Measurements from ENCODE around the gene LZTFL1.

Gene LZTFL1

DNA sequence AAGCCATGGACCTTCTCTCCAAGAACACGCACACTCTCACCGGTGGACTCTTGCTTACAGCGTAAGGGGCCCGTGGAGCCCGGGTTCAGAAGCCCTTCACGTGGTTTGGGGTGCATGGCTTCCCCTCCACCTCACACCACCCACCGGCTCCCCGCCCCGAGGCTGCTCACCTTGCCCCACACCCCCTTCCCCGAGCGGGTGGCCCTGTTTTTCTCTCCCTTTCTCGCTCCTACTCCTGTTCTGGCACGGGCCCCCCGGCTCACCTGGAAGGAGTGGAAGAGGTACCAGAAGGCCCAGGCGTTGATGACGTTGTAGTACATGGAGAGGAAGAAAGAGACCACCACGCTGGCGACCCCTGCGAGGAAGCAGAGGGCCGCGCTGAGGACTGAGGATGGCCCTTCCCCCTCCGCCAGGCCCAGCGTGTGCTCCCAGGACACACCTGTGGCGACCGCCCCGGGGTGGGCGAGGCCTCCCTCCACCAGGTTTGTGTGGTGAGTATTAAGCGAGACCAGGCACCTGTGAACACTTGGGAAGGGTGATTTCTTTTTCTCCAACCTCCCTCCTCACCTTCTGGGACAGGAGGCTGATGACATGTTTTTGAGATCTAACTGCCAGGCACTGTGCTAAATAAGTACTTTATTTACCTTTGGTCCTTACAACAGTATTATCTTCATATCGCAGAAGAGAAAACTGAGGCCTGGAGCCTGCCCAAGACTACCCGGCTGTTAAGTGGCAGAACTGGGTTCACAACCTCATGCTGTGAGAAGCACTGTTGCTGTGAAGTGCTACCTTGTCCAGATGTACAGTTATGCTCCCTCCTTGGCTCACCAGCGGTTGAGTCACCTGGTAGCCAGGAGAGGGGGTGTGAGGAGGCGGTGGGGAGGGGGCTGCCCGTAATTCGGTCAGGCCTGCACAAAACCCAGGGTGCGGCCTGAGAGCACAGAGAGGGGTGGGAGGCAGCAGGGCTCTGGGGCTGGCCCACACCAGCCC is 61.9 kb downstream of the LZTFL1 start:
- H3K27me3 ChIP-seq (ENCODE audit: control insufficient read depth, insufficient read depth, low read length) = peaks cover 68% of the 10 kb centered on the region

DNA sequence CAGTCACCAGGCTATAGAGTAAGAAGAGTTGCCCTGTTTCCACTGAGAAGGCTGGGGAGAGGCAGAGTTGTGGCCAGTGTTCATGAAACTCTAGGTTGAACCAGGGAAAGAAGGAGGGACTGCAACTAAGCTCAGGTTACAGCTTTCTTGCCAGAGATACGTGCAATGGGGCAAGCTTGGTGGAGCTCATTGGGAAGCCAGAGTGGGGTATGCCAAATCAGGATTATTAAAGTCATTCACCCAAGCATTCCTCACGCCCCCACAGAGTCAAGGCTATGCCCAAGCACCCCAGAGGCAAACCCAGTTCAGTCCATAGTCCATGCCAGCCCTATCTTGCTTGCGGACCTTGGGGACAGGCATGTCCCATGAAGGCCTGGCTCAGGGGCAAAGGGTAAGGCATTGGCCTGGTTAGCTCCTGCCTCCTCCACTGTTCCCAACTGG is 63.1 kb downstream of the LZTFL1 start:
- Histone ChIP-seq H3K9ac (ENCODE audit: low read depth, low read length) (no peak overlapping the region), H3K4me1 (ENCODE audit: control insufficient read depth, insufficient read depth, low read length) (no peaks in the 10 kb centered on the region), H3K27me3 (ENCODE audit: control insufficient read depth, insufficient read depth, low read length) (peaks cover 66% of the 10 kb centered on the region), H3K4me2 (ENCODE audit: low read length) (no peak overlapping the region), H3K4me3 (ENCODE audit: low read length) (no peak overlapping the region), H3K9me3 (replicated peaks; ENCODE audit: low read length) (no peaks in the 10 kb centered on the region), H3K36me3 (ENCODE audit: insufficient read depth, low read length) (no peaks in the 10 kb centered on the region)

More for the DNA sequence above, 61.9 kb downstream of the LZTFL1 start:
- no peaks in the 10 kb centered on the region for H3K4me1 ChIP-seq (ENCODE audit: control insufficient read depth, insufficient read depth, low read length)
- H3K4me2 ChIP-seq (ENCODE audit: low read length) = no peak overlapping the region
- H3K36me3 ChIP-seq (ENCODE audit: insufficient read depth, low read length) = no peaks in the 10 kb centered on the region
- H3K9ac ChIP-seq (ENCODE audit: low read depth, low read length) = no peak overlapping the region
- no peak overlapping the region for H3K4me3 ChIP-seq (ENCODE audit: low read length)
- no peaks in the 10 kb centered on the region for H3K9me3 ChIP-seq (replicated peaks; ENCODE audit: low read length)

DNA sequence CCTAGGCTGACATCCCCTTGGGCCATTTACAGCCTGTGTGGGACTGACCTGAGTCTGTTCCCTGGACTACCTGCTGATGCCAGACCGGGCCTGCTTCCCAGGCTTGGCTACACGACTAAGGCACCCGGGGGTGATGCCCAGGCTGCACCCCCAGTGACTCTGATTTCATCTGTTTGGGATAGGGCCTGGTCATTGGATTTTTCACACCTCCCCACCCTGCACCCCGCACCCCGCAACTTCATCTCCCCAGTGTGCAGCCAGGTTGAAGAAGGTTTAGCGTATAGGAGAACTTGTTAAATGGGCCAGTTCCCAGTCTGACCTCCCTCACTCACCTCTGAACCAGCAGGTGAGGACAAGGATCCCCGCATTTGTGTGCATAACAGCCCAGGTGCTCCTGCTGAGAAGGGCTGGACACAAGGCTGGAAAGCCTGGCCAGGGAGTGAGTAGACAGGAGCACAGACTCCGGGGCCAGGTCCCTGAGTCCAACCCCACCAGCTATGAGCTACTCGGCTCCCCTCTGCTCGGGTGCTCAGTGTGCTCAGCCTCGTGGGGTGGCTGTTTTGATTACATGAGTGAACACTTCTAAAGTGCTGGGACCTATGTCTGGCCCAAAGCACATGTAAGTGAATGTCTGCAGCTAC is 64.1 kb downstream of the LZTFL1 start:
- no peaks in the 10 kb centered on the region for H3K4me1 ChIP-seq (ENCODE audit: control insufficient read depth, insufficient read depth, low read length)
- H3K4me2 ChIP-seq (ENCODE audit: low read length) = no peak overlapping the region
- peaks cover 67% of the 10 kb centered on the region for H3K27me3 ChIP-seq (ENCODE audit: control insufficient read depth, insufficient read depth, low read length)
- H3K9me3 ChIP-seq (replicated peaks; ENCODE audit: low read length) = no peaks in the 10 kb centered on the region
- H3K9ac ChIP-seq (ENCODE audit: low read depth, low read length) = no peak overlapping the region
- H3K36me3 ChIP-seq (ENCODE audit: insufficient read depth, low read length) = no peaks in the 10 kb centered on the region
- no peak overlapping the region for H3K4me3 ChIP-seq (ENCODE audit: low read length)

DNA sequence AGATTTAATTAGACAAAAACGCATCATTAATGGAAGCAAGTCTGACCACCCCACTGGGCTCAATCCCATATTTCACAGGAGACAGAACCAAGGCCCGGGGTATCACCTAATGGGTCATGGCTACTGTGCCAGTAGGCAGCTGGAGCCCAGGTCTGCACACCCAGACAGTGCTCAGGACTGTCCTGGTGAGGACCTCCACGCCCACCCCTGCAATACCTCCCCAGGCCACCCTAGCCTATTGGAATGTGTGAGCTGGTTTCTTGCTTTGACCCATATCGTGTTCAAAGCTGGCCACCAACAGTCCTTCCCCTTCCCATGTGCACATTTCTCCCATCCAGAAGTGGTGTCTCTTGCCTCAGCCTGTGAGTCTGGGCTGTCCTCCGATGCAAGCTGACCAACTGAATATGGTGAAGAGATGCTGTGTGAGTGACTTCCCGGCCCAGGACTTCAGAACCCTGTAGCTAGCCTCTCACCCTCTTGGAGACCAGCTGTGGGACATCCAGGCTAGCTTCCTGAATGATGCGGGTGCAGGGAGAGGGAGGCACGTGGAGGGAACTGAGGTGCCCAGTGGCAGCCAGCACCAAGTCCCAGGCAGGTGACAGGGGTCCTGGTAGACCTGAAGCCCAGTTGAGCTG is 64.7 kb downstream of the LZTFL1 start:
- no peak overlapping the region for H3K9ac ChIP-seq (ENCODE audit: low read depth, low read length)
- H3K27me3 ChIP-seq (ENCODE audit: control insufficient read depth, insufficient read depth, low read length) = peaks cover 68% of the 10 kb centered on the region
- H3K4me2 ChIP-seq (ENCODE audit: low read length) = no peak overlapping the region

DNA sequence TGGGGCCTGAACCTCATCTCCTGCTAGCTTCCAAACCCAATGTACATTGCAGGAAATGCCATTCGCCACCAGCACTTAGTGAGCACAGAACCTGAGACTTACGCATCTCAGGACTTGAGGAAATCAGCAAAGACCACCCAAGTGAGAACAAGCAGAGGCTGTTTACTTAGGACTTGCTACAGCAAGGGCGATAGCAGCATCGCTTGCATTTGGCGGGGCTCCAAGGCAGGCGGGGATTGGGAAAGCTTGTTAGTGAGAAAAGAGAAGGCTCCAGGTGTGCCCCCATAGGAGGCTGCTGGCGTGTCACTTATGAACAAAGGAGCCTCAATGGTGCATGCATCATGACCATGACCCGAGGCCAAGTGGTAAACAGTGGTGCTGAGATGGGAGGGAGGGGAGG is 65.3 kb downstream of the LZTFL1 start:
- no peak overlapping the region for H3K9ac ChIP-seq (ENCODE audit: low read depth, low read length)
- no peak overlapping the region for H3K4me3 ChIP-seq (ENCODE audit: low read length)
- H3K4me2 ChIP-seq (ENCODE audit: low read length) = no peak overlapping the region
- peaks cover 69% of the 10 kb centered on the region for H3K27me3 ChIP-seq (ENCODE audit: control insufficient read depth, insufficient read depth, low read length)
- H3K36me3 ChIP-seq (ENCODE audit: insufficient read depth, low read length) = no peaks in the 10 kb centered on the region
- no peaks in the 10 kb centered on the region for H3K9me3 ChIP-seq (replicated peaks; ENCODE audit: low read length)
- no peaks in the 10 kb centered on the region for H3K4me1 ChIP-seq (ENCODE audit: control insufficient read depth, insufficient read depth, low read length)

More for the DNA sequence above, 64.7 kb downstream of the LZTFL1 start:
- H3K36me3 ChIP-seq (ENCODE audit: insufficient read depth, low read length) = no peaks in the 10 kb centered on the region
- no peaks in the 10 kb centered on the region for H3K4me1 ChIP-seq (ENCODE audit: control insufficient read depth, insufficient read depth, low read length)
- H3K9me3 ChIP-seq (replicated peaks; ENCODE audit: low read length) = no peaks in the 10 kb centered on the region
- no peak overlapping the region for H3K4me3 ChIP-seq (ENCODE audit: low read length)

DNA sequence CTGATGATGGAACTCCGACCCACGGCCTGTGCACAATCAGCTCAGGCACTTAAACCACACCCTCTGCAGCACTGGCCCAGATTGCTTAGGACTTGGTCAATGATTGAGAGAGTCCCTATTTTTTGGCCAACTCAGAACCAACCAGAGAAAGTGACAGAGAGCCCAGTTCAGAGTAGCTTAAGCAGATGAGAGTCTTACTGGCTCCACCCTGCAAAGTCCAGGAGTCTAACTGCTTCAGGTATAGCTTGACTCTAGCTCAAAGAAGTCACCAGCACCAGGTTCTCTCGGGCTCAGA is 65.7 kb downstream of the LZTFL1 start:
- Histone ChIP-seq H3K4me3 (ENCODE audit: low read length) (no peak overlapping the region), H3K4me2 (ENCODE audit: low read length) (no peak overlapping the region), H3K36me3 (ENCODE audit: insufficient read depth, low read length) (no peaks in the 10 kb centered on the region), H3K4me1 (ENCODE audit: control insufficient read depth, insufficient read depth, low read length) (no peaks in the 10 kb centered on the region), H3K9me3 (replicated peaks; ENCODE audit: low read length) (no peaks in the 10 kb centered on the region), H3K9ac (ENCODE audit: low read depth, low read length) (no peak overlapping the region), H3K27me3 (ENCODE audit: control insufficient read depth, insufficient read depth, low read length) (peaks cover 69% of the 10 kb centered on the region)

DNA sequence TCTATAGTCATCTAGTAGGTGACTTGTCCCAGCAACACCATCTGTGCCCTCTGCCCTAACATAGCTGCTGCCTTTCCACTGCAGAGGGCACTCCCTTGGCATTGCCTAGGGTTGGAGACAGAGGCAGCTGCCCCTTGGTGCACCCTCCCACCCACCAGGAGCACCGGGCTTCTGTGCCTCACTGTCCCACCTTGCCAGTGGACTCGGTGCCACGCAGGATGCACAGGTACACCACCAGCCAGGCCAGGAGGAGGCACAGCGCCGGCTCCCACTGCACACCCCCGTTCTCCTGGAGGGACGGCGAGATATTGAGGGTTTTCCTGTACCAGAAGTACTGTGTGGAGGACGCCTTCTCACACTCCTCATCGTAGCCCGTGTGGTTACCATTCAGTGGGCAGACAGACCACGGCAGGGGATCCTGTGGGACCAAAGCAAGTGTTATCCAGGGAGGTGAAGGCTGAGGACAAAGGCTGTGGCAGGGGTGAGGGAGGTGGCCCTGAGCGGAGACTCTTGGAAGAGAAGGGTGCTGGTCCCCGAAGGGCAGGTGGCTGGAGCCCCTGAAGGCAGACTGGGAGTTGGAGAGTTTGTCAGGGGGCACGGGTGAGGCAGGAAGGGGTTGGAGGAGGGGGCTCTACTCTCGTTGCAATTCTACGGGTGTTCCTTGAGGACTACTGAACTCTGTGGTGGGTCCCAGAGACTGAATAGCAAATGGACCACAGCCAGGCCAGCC is 66.2 kb downstream of the LZTFL1 start:
- Histone ChIP-seq H3K36me3 (ENCODE audit: insufficient read depth, low read length) (no peaks in the 10 kb centered on the region), H3K4me2 (ENCODE audit: low read length) (no peak overlapping the region), H3K27me3 (ENCODE audit: control insufficient read depth, insufficient read depth, low read length) (peaks cover 73% of the 10 kb centered on the region), H3K4me3 (ENCODE audit: low read length) (no peak overlapping the region), H3K4me1 (ENCODE audit: control insufficient read depth, insufficient read depth, low read length) (no peaks in the 10 kb centered on the region), H3K9me3 (replicated peaks; ENCODE audit: low read length) (no peaks in the 10 kb centered on the region), H3K9ac (ENCODE audit: low read depth, low read length) (no peak overlapping the region)

DNA sequence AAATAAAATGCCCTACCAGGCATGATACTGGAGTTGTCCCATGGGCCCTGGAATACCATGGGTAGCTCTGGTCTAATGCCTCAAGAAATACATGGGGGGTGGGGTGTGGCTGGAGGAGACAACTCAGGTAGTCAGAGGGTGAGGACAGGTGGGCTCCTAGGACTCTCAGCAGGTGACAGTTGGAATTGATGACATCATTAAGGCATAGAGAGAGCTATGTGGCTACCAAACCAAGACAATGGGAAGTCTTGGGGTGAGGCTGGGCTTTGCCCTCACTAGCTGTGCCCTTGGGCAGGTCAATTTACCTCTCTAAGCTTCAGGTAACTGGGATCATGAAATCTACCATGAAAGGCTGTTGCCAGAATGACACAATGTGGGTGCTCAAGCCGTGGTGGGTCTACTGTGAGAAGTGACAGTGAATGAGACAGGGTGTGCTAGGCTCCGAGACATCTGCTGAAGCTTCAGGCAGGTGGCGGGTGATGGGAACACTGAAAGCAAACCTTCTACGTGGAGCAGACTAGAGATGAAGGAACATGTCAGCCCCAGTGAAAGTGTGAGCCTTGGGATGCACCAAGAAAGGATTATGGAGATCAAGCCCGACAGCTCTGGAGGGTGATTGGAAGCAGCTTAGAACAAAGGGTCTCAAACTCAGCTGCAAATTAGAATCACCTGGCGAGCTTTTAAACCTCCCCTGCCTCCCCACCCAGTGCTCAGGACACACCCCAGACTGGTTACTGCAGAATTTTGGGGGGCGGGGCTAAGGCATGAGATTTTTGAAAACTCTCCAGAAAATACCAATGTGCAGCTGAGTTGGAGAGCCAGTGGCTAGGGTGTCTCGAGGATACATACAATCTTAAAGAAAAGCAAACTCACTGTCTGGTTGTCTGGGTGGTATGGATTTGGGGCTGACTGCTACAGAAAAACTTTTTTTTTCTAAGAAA is 67.1 kb downstream of the LZTFL1 start:
- Histone ChIP-seq H3K27me3 (ENCODE audit: control insufficient read depth, insufficient read depth, low read length) (peaks cover 76% of the 10 kb centered on the region), H3K36me3 (ENCODE audit: insufficient read depth, low read length) (no peaks in the 10 kb centered on the region), H3K4me3 (ENCODE audit: low read length) (no peak overlapping the region), H3K4me1 (ENCODE audit: control insufficient read depth, insufficient read depth, low read length) (no peaks in the 10 kb centered on the region), H3K4me2 (ENCODE audit: low read length) (no peak overlapping the region), H3K9ac (ENCODE audit: low read depth, low read length) (no peak overlapping the region), H3K9me3 (replicated peaks; ENCODE audit: low read length) (no peaks in the 10 kb centered on the region)

DNA sequence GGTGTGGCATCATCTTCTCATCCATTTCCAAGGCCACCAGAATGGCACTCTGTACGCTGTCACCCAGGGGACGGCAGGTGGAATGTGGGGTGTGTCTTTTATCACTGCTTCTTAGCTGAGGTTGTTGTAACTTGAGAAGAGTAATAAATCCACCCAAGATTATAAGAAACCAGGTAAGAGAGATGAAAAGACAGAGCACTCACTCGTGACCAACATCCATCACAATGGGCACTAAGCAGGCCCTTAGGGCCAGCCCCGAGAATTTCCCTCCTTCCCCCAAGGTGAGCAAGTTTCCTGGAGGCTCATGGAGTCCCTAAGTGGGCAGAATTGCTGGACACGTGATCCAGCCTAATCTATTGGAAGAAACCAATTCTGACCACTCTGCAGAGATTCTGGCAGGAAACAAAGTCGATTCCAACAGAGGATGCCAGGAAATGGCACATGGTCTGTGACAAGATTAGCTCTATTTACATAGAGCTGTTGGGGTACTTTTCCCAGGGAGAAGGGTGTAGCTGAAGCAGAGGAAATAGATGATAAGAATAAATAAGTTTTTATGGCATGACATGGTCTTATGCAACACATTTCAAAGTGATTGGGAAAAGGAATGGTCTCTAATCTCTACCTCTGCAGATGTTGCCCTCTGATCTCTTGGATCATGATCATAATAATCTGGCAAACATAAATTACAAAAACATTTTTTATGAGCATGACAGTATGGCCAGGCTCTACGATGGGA is 68.0 kb downstream of the LZTFL1 start:
- no peaks in the 10 kb centered on the region for H3K36me3 ChIP-seq (ENCODE audit: insufficient read depth, low read length)
- H3K4me3 ChIP-seq (ENCODE audit: low read length) = no peak overlapping the region
- H3K4me2 ChIP-seq (ENCODE audit: low read length) = no peak overlapping the region
- H3K4me1 ChIP-seq (ENCODE audit: control insufficient read depth, insufficient read depth, low read length) = no peaks in the 10 kb centered on the region
- peaks cover 74% of the 10 kb centered on the region for H3K27me3 ChIP-seq (ENCODE audit: control insufficient read depth, insufficient read depth, low read length)
- H3K9ac ChIP-seq (ENCODE audit: low read depth, low read length) = no peak overlapping the region
- H3K9me3 ChIP-seq (replicated peaks; ENCODE audit: low read length) = no peaks in the 10 kb centered on the region

All from skeletal muscle satellite cell (primary cell).